Mesendoderm (in vitro differentiated cells): ENCODE results near the gene HIGD1C.
"Not testable (repeated sequence)": the region's sequence is repeated elsewhere in the genome, so short reads cannot be mapped to it uniquely, and the experiment has no call there.

Experiments
- DNase-seq: peaks from one replicate; pipeline ENCODE4 v3.0.0; 2013
- H2AK5ac ChIP-seq: 2 replicates; pipeline ENCODE4 v1.6.1; 2013; ENCODE audit warnings: low read length, inconsistent platforms
- H2BK120ac ChIP-seq: 2 replicates; pipeline ENCODE4 v1.6.1; 2013; ENCODE audit warnings: low read depth, mild to moderate bottlenecking, low read length, moderate library complexity, mixed read lengths
- H2BK15ac ChIP-seq: replicated peaks from 2 replicates; pipeline ENCODE4 v1.6.1; 2013; ENCODE audit warnings: low read depth, mild to moderate bottlenecking, moderate library complexity
- H2BK5ac ChIP-seq: 2 replicates; pipeline ENCODE4 v1.6.1; 2013; ENCODE audit warnings: low read length, inconsistent platforms
- H3K18ac ChIP-seq: 2 replicates; pipeline ENCODE4 v1.6.1; 2013; ENCODE audit warnings: mild to moderate bottlenecking, low read length, mixed read lengths
- H3K23ac ChIP-seq: one replicate; pipeline ENCODE4 v1.6.1; 2013; ENCODE audit warnings: low read length
- H3K27ac ChIP-seq: 2 replicates; pipeline ENCODE4 v1.5.1; 2013; ENCODE audit warnings: low read depth, mild to moderate bottlenecking, inconsistent platforms, low read length, moderate library complexity
- H3K27me3 ChIP-seq: 2 replicates; pipeline ENCODE4 v1.6.1; 2013; ENCODE audit warnings: low read length, control low read depth, mild to moderate bottlenecking, inconsistent platforms; ENCODE audit not compliant: insufficient read depth, poor library complexity
- H3K36me3 ChIP-seq: 2 replicates; pipeline ENCODE4 v1.6.1; 2013; ENCODE audit warnings: low read length, inconsistent platforms; ENCODE audit not compliant: control insufficient read depth, insufficient read depth
- H3K4ac ChIP-seq: one replicate; pipeline ENCODE4 v1.6.1; 2013; ENCODE audit warnings: low read depth, mild to moderate bottlenecking, low read length, moderate library complexity
- H3K4me1 ChIP-seq: 2 replicates; pipeline ENCODE4 v1.6.1; 2013; ENCODE audit warnings: low read depth, low read length, inconsistent platforms; ENCODE audit not compliant: control insufficient read depth
- H3K4me2 ChIP-seq: 2 replicates; pipeline ENCODE4 v1.6.1; 2013; ENCODE audit warnings: low read length
- H3K4me3 ChIP-seq: 2 replicates; pipeline ENCODE4 v1.5.1; 2013; ENCODE audit warnings: mild to moderate bottlenecking, low read length
- H3K56ac ChIP-seq: one replicate; pipeline ENCODE4 v1.6.1; 2013; ENCODE audit warnings: low read length
- H3K79me1 ChIP-seq: 2 replicates; pipeline ENCODE4 v1.6.1; 2013; ENCODE audit warnings: low read length, inconsistent platforms
- H3K79me2 ChIP-seq: 2 replicates; pipeline ENCODE4 v1.6.1; 2013; ENCODE audit warnings: mild to moderate bottlenecking, low read length; ENCODE audit not compliant: control insufficient read depth, insufficient read depth
- H3K9ac ChIP-seq: 2 replicates; pipeline ENCODE4 v1.6.1; 2013; ENCODE audit warnings: low read length, inconsistent platforms
- H4K5ac ChIP-seq: one replicate; pipeline ENCODE4 v1.6.1; 2013; ENCODE audit warnings: low read length
- H4K8ac ChIP-seq: one replicate; pipeline ENCODE4 v1.6.1; 2013; ENCODE audit warnings: low read depth, mild to moderate bottlenecking, control low read depth, low read length, moderate library complexity
- WGBS: extraction: QIAGEN DNeasy Blood & Tissue Kit; methylation state at CpG from one replicate; pipeline ENCODE4 v1.1.7; 2013; ENCODE audit warnings: low lambda C conversion rate, missing lambda C conversion rate; ENCODE audit not compliant: insufficient coverage; ENCODE audit errors: extremely low coverage; 5-methylcytosine and 5-hydroxymethylcytosine counted together

HIGD1C gene

GRCh38 chr12:51009056-51009440, 56.7 kb downstream of the HIGD1C start:
- H3K4me3 ChIP-seq, result no peak overlapping the region
- no peak for DNase-seq
- no peak overlapping the region for H4K5ac ChIP-seq
- no peak overlapping the region for H3K4me2 ChIP-seq
- no peak overlapping the region for H2BK5ac ChIP-seq
- no peaks in the 10 kb centered on the region for H3K79me2 ChIP-seq
- no peak overlapping the region for H4K8ac ChIP-seq
- no peak overlapping the region for H3K56ac ChIP-seq
- no peak overlapping the region for H3K27ac ChIP-seq
- no peak overlapping the region for H3K4ac ChIP-seq
- no peaks in the 10 kb centered on the region for H3K36me3 ChIP-seq
- peaks cover 3% of the 10 kb centered on the region for H3K4me1 ChIP-seq
- H2AK5ac ChIP-seq, result no peak overlapping the region
- no peak overlapping the region for H2BK120ac ChIP-seq
- no peak overlapping the region for H3K9ac ChIP-seq
- H3K23ac ChIP-seq, result no peak overlapping the region
- no peaks in the 10 kb centered on the region for H3K27me3 ChIP-seq
- H3K18ac ChIP-seq, result no peak overlapping the region
- no peak overlapping the region for H2BK15ac ChIP-seq
- peaks cover 5% of the 10 kb centered on the region for H3K79me1 ChIP-seq
- WGBS, result no CpG with 5 or more reads among the region's 8 CpGs

- Histone ChIP-seq H2AK5ac (no peak overlapping the region), H3K4ac (no peak overlapping the region), H3K4me3 (no peak overlapping the region), H3K79me2 (peaks cover 3% of the 10 kb centered on the region), H3K18ac (no peak overlapping the region), H4K8ac (no peak overlapping the region), H2BK120ac (no peak overlapping the region), H3K4me2 (no peak overlapping the region), H3K56ac (no peak overlapping the region), H3K9ac (no peak overlapping the region), H3K36me3 (no peaks in the 10 kb centered on the region), H4K5ac (no peak overlapping the region), H3K23ac (no peak overlapping the region), H3K4me1 (no peaks in the 10 kb centered on the region), H2BK5ac (no peak overlapping the region), H3K27me3 (no peaks in the 10 kb centered on the region), H3K27ac (no peak overlapping the region), H3K79me1 (peaks cover 5% of the 10 kb centered on the region), H2BK15ac (no peak overlapping the region)
- WGBS, result no CpG with 5 or more reads among the region's 4 CpGs
- no peak for DNase-seq
Measured at GRCh38 chr12:51011955-51012354, 59.6 kb downstream of the HIGD1C start.

- Histone ChIP-seq H3K9ac (no peak overlapping the region), H2BK5ac (no peak overlapping the region), H4K5ac (no peak overlapping the region), H3K36me3 (no peaks in the 10 kb centered on the region), H3K79me1 (peaks cover 5% of the 10 kb centered on the region), H3K4me1 (no peaks in the 10 kb centered on the region), H3K18ac (no peak overlapping the region), H3K27me3 (no peaks in the 10 kb centered on the region), H3K56ac (no peak overlapping the region), H3K23ac (no peak overlapping the region), H2BK15ac (no peak overlapping the region), H3K4me3 (no peak overlapping the region), H3K4ac (no peak overlapping the region), H2BK120ac (no peak overlapping the region), H4K8ac (no peak overlapping the region), H3K4me2 (no peak overlapping the region), H3K27ac (no peak overlapping the region), H3K79me2 (peaks cover 3% of the 10 kb centered on the region), H2AK5ac (no peak overlapping the region)
- no peak for DNase-seq
- no CpG with 5 or more reads among the region's 5 CpGs for WGBS
Measured at GRCh38 chr12:51012570-51013236, 60.4 kb downstream of the HIGD1C start.

DNA sequence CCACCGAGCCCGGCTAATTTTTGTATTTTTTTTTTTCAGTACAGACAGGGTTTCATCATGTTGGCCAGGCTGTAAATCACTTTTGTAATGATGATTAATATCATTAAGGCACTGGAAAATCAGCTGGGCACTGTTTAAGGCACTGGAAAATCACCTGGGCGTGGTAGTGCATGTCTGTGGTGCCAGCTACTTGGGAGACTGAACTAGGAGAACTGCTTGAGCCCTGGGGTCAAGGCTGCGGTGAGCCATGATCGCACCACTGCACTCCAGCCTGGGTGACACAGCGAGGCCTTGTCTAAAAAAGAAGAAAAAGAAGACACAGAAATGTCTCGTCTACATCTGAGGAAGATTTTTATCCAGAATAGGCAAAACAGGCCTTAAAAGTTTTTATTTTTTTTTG, 61.1 kb downstream of the HIGD1C start:
- Histone ChIP-seq H3K4me1 (no peaks in the 10 kb centered on the region), H3K27me3 (no peaks in the 10 kb centered on the region), H3K79me1 (peaks cover 5% of the 10 kb centered on the region), H3K4me2 (no peak overlapping the region), H4K8ac (no peak overlapping the region), H2BK5ac (no peak overlapping the region), H3K23ac (no peak overlapping the region), H3K9ac (no peak overlapping the region), H3K4me3 (no peak overlapping the region), H2BK15ac (no peak overlapping the region), H2AK5ac (no peak overlapping the region), H2BK120ac (no peak overlapping the region), H4K5ac (no peak overlapping the region), H3K27ac (no peak overlapping the region), H3K36me3 (no peaks in the 10 kb centered on the region), H3K56ac (no peak overlapping the region), H3K18ac (no peak overlapping the region), H3K79me2 (peaks cover 3% of the 10 kb centered on the region), H3K4ac (no peak overlapping the region)
- WGBS, result no CpG with 5 or more reads among the region's 7 CpGs
- DNase-seq, result no peak

- not testable (repeated sequence) for H2BK5ac ChIP-seq, DNase-seq, H2AK5ac ChIP-seq
Measured at GRCh38 chr12:51014467-51014866, 62.1 kb downstream of the HIGD1C start.

GRCh38 chr12:51017452-51017851, 65.1 kb downstream of the HIGD1C start:
- no peak overlapping the region for H2BK5ac ChIP-seq
- H3K56ac ChIP-seq, result no peak overlapping the region
- no peak overlapping the region for H3K23ac ChIP-seq
- no peak overlapping the region for H3K4me3 ChIP-seq
- DNase-seq, result no peak
- no peak overlapping the region for H4K5ac ChIP-seq
- peaks cover 21% of the 10 kb centered on the region for H3K79me2 ChIP-seq
- H3K4me2 ChIP-seq, result no peak overlapping the region
- H2BK15ac ChIP-seq, result no peak overlapping the region
- no peaks in the 10 kb centered on the region for H3K27me3 ChIP-seq
- no peaks in the 10 kb centered on the region for H3K4me1 ChIP-seq
- H3K79me1 ChIP-seq, result peaks cover 12% of the 10 kb centered on the region
- no peak overlapping the region for H3K27ac ChIP-seq
- H4K8ac ChIP-seq, result no peak overlapping the region
- H2BK120ac ChIP-seq, result no peak overlapping the region
- no peaks in the 10 kb centered on the region for H3K36me3 ChIP-seq
- H3K18ac ChIP-seq, result no peak overlapping the region
- no peak overlapping the region for H3K4ac ChIP-seq
- no peak overlapping the region for H3K9ac ChIP-seq
- no peak overlapping the region for H2AK5ac ChIP-seq

More at GRCh38 chr12:51014467-51014866, 62.1 kb downstream of the HIGD1C start:
- not testable (repeated sequence) for H2BK15ac ChIP-seq, H3K18ac ChIP-seq, H3K4me3 ChIP-seq, H3K36me3 ChIP-seq, H3K9ac ChIP-seq, H3K79me2 ChIP-seq, H3K27me3 ChIP-seq, H3K4ac ChIP-seq, H3K23ac ChIP-seq, H3K4me1 ChIP-seq, H3K27ac ChIP-seq, H3K4me2 ChIP-seq, H4K8ac ChIP-seq, H2BK120ac ChIP-seq, H3K79me1 ChIP-seq, H4K5ac ChIP-seq, H3K56ac ChIP-seq
- no CpG with 5 or more reads among the region's 9 CpGs for WGBS
